HCT116 (cell line): ENCODE data around the gene RPLP2. TPM values are rescaled to one million over a fixed set of nuclear protein-coding genes. Genes with fewer than 3 reads are reported as not detected.

Experiments
- ATAC-seq: fragments of 200-7000 bp; cut with Tn5 transposase; 2 replicates; pipeline ENCODE4 v1.9.1; 2020; ENCODE audit warnings: mild to moderate bottlenecking, moderate library complexity
- BruUV-seq: library from RNA; stranded (reverse); fragments of 400-500 nt; replicated peaks from 2 replicates; lab custom pipeline; 2021; lab: Mats Ljungman, UMichigan
- CTCF ChIA-PET: fragments of 300-600 bp; sonication (Branson Sonifier 250); formaldehyde crosslinking; loops from one replicate; lab custom pipeline; 2021; ENCODE audit warnings: antibody characterized with exemption; lab: Charles Lee
- POLR2A ChIA-PET: fragments of 300-600, 350-600 bp; sonication (Branson Sonifier 250); formaldehyde crosslinking; loops from one replicate; lab custom pipeline; 2021; ENCODE audit warnings: antibody characterized with exemption; lab: Charles Lee
- RAD21 ChIA-PET, 2 experiments: fragments of 300-600 bp; sonication (Branson Sonifier 250); formaldehyde crosslinking; loops; one replicate each; lab custom pipeline; 2023; ENCODE audit warnings: low total read pairs in 2 of 2; ENCODE audit not compliant: uncharacterized antibody in 2 of 2, unreplicated experiment in 2 of 2, low non-redundant PET in 1 of 2; lab: Charles Lee
- DNase-seq: peaks from one replicate; pipeline ENCODE4 v3.0.0-alpha.2; 2010; ENCODE audit warnings: low read depth, low spot score
- H2AFZ ChIP-seq: fragments of 200-600 bp; shearing (Covaris generic), sonication (generic); 2 replicates; pipeline ENCODE4 v1.6.1; 2017; ENCODE audit warnings: low read depth, mixed run types, mixed read lengths, antibody characterized with exemption, low read length; ENCODE audit not compliant: poor library complexity, severe bottlenecking
- H3K27ac ChIP-seq: 2 replicates; pipeline ENCODE4 v1.5.1; 2012; ENCODE audit warnings: low read depth, low read length
- H3K27me3 ChIP-seq: fragments of 200-600 bp; sonication (generic); 2 replicates; pipeline ENCODE4 v1.6.1; 2016; ENCODE audit warnings: mixed run types, low read length, mixed read lengths; ENCODE audit not compliant: insufficient read depth
- H3K36me3 ChIP-seq, 2 experiments: fragments of 200-500 bp in 1 of 2; fragments of 200-600 bp in 1 of 2; sonication (Bioruptor generic) in 1 of 2; sonication (generic) in 1 of 2; 2 replicates each; pipeline versions ENCODE4 v1.5.1 to v1.6.1; 2014 to 2016; ENCODE audit warnings: low read length in 2 of 2, inconsistent platforms in 1 of 2, mixed read lengths in 1 of 2, mixed run types in 1 of 2; ENCODE audit not compliant: insufficient read depth in 2 of 2, control insufficient read depth in 1 of 2
- H3K4me1 ChIP-seq, 2 experiments: fragments of 200-600 bp in 1 of 2; sonication (generic) in 1 of 2; 2 replicates each; pipeline versions ENCODE4 v1.5.1 to v1.6.1; 2012 to 2017; ENCODE audit warnings: low read length in 2 of 2, inconsistent platforms in 1 of 2, mild to moderate bottlenecking in 1 of 2, mixed read lengths in 1 of 2, mixed run types in 1 of 2, moderate library complexity in 1 of 2; ENCODE audit not compliant: insufficient read depth in 2 of 2, control insufficient read depth in 1 of 2
- H3K4me2 ChIP-seq: fragments of 200-600 bp; sonication (generic); 2 replicates; pipeline ENCODE4 v1.6.1; 2017; ENCODE audit warnings: mixed run types, low read length, mixed read lengths
- H3K4me3 ChIP-seq, 2 experiments: fragments of 200-600 bp in 1 of 2; sonication (generic) in 1 of 2; replicated peaks in 1 of 2; 2 replicates each; pipeline ENCODE4 v1.5.1; 2011 to 2016; ENCODE audit warnings: low read length in 2 of 2, control low read depth in 1 of 2, low read depth in 1 of 2, mild to moderate bottlenecking in 1 of 2, mixed read lengths in 1 of 2, mixed run types in 1 of 2
- H3K79me2 ChIP-seq: fragments of 200-600 bp; sonication (generic); 2 replicates; pipeline ENCODE4 v1.6.1; 2017; ENCODE audit warnings: mild to moderate bottlenecking, mixed run types, low read length, moderate library complexity, mixed read lengths; ENCODE audit not compliant: insufficient read depth
- H3K9ac ChIP-seq: fragments of 200-600 bp; sonication (generic); 2 replicates; pipeline ENCODE4 v1.6.1; 2016; ENCODE audit warnings: low read length, mixed read lengths
- H3K9me2 ChIP-seq: fragments of 200-600 bp; sonication (generic), shearing (Covaris generic); 2 replicates; pipeline ENCODE4 v1.6.1; 2017; ENCODE audit warnings: mixed run types, mild to moderate bottlenecking, moderate library complexity; ENCODE audit not compliant: insufficient read depth
- H3K9me3 ChIP-seq, 2 experiments: fragments of 200-500 bp in 1 of 2; fragments of 200-600 bp in 1 of 2; sonication (Bioruptor generic) in 1 of 2; sonication (generic) in 1 of 2; 2 replicates each; pipeline ENCODE4 v1.6.1; 2014 to 2017; ENCODE audit warnings: low read length in 2 of 2, mixed read lengths in 2 of 2, inconsistent platforms in 1 of 2, low read depth in 1 of 2, mild to moderate bottlenecking in 1 of 2, mixed run types in 1 of 2, moderate library complexity in 1 of 2; ENCODE audit not compliant: control insufficient read depth in 1 of 2, insufficient read depth in 1 of 2
- H4K20me1 ChIP-seq: fragments of 200-600 bp; sonication (generic), shearing (Covaris generic); 2 replicates; pipeline ENCODE4 v1.6.1; 2017; ENCODE audit warnings: mixed run types, mild to moderate bottlenecking, moderate library complexity; ENCODE audit not compliant: insufficient read depth
- CBX3 ChIP-seq: IDR thresholded peaks from 2 replicates; pipeline ENCODE4 v1.6.1; 2012; ENCODE audit warnings: low read depth
- CEBPB ChIP-seq: IDR thresholded peaks from 2 replicates; pipeline ENCODE4 v1.6.1; 2012; ENCODE audit warnings: low read depth
- ELF1 ChIP-seq: IDR thresholded peaks from 2 replicates; pipeline ENCODE4 v1.6.1; 2012; ENCODE audit warnings: low read depth, borderline replicate concordance
- EZH2phosphoT487 ChIP-seq: fragments of 200-600 bp; IDR thresholded peaks from 2 replicates; pipeline ENCODE4 v1.6.1; 2018; ENCODE audit warnings: antibody characterized with exemption, borderline replicate concordance
- FOSL1 ChIP-seq: IDR thresholded peaks from 2 replicates; pipeline ENCODE4 v1.6.1; 2012; ENCODE audit warnings: low read depth
- JUND ChIP-seq: IDR thresholded peaks from 2 replicates; pipeline ENCODE4 v1.6.1; 2012
- POLR2A ChIP-seq: IDR thresholded peaks from 2 replicates; pipeline ENCODE4 v1.7.0; 2011; ENCODE audit warnings: borderline replicate concordance; ENCODE audit not compliant: insufficient read depth, insufficient read length; ENCODE audit errors: extremely low read depth
- POLR2AphosphoS5 ChIP-seq: IDR thresholded peaks from 2 replicates; pipeline ENCODE4 v1.6.1; 2011; ENCODE audit warnings: mild to moderate bottlenecking, low read depth, low read length, moderate library complexity
- RAD21 ChIP-seq: IDR thresholded peaks from 2 replicates; pipeline ENCODE4 v1.6.1; 2012; ENCODE audit warnings: low read depth, mild to moderate bottlenecking
- SP1 ChIP-seq: IDR thresholded peaks from 2 replicates; pipeline ENCODE4 v1.6.1; 2012; ENCODE audit warnings: low read depth
- TCF7L2 ChIP-seq: IDR thresholded peaks from 2 replicates; pipeline ENCODE4 v1.7.0; 2011; ENCODE audit warnings: borderline replicate concordance, inconsistent platforms; ENCODE audit not compliant: insufficient read depth, insufficient read length; ENCODE audit errors: extremely low read depth
- ZBTB33 ChIP-seq: IDR thresholded peaks from 2 replicates; pipeline ENCODE4 v1.6.1; 2011; ENCODE audit warnings: mild to moderate bottlenecking, low read length, moderate library complexity; ENCODE audit not compliant: insufficient replicate concordance; ENCODE audit errors: extremely low read depth
- ZFX ChIP-seq: fragments of 450-650 bp; IDR thresholded peaks from 2 replicates; pipeline ENCODE4 v1.6.1; 2017
- intact Hi-C: fragments of 100-400 bp; cut with micrococcal nuclease; formaldehyde crosslinking; loops from 2 replicates; pipeline ENCODE4 v1.10.0; 2022
- total RNA-seq: library from RNA; stranded (reverse); gene quantifications from one replicate; pipeline ENCODE4 v1.2.1, GENCODE V29; 2021; ENCODE audit not compliant: unreplicated experiment

RPLP2 gene
- total RNA-seq, 1 experiment from 2014 or later = 3,615 TPM

DNA sequence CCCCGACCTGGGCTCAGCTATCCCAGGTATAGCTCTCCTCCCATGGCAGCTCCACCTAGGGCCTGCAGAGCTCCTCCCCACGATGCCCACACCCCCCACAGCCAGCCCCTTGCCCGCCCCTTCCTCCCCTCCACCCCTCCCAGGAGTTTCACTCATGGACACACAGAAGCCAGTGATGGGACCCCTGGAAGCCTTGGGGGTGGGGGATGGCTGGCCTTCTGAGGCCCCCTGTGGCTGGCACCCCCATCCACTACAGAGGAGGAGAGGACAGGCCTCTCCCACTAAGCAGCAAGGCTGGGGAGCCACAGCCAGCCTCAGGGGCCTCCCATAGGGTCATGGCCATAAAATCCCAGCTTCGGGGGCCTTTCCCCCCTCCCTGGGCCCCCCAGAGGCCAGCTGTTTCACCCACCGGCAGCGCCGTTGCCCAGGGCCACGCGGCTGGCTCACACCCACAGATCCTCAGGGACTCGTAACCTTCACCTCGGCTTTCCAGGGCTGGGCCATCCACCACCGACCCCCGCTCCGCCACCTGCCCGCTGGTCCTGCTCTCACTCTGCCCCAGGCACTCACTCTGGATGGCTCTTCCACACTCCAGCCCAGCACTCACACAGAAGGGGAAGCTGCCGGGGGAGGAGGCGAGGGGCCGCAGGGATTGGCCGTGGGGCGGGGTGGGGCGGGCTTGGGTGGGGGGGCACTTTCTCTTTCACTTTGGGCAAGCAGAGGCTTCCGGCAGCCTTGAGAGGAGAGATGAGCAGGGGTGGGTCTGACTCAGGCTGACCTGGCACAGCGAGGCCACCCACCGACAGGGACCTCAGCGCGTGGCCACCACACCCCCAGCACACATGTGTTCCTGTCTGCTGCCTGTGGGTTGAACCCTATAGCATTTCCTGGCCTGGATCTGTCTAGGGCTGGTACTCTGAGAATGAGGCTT is 13.9 kb upstream of the RPLP2 start:
- no peaks in the 10 kb centered on the region for H3K27me3 ChIP-seq
- ATAC-seq (peak; percentile 34), DNase-seq (no peak)
- peaks cover 29% of the 10 kb centered on the region for H3K79me2 ChIP-seq
- H3K4me2 ChIP-seq = peak overlapping the region; percentile 97
- no peaks in the 10 kb centered on the region for H4K20me1 ChIP-seq
- H3K27ac ChIP-seq = peak overlapping the region; percentile 91
- no TSS peak for BruUV-seq
- POLR2A ChIA-PET = interaction anchor here (0.5 to 2.9 kb wide), 8 partner anchors 10 to 183 kb away, joined by 3 to 25 read pairs (median 6); partner anchors contain the start of gene RPLP2
- RAD21 ChIA-PET = no interaction called here
- H3K9ac ChIP-seq = peak overlapping the region; percentile 94
- H2AFZ ChIP-seq = no peak overlapping the region
- no peaks in the 10 kb centered on the region for H3K9me3 ChIP-seq
- no peaks in the 10 kb centered on the region for H3K9me2 ChIP-seq
- H3K36me3 ChIP-seq = peaks cover 0 to 4% of the 10 kb centered on the region in 2 experiments; a peak in 1 of 4 replicates
- peaks cover 17 to 46% of the 10 kb centered on the region in 2 experiments for H3K4me1 ChIP-seq
- intact Hi-C loops = loop anchor here (1.0 kb wide), 1 partner anchor 13 kb away; the partner anchor contains the start of gene RPLP2
- H3K4me3 ChIP-seq = peak overlapping the region; percentile 86 to 92
- CTCF ChIA-PET = interaction anchor here (0.6 to 1.7 kb wide), 4 partner anchors 12 to 156 kb away, joined by 3 to 6 read pairs (median 4); no protein-coding TSS in a partner anchor
- TF ChIP-seq POLR2A (peak; percentile 23), CBX3 (no peak)

DNA sequence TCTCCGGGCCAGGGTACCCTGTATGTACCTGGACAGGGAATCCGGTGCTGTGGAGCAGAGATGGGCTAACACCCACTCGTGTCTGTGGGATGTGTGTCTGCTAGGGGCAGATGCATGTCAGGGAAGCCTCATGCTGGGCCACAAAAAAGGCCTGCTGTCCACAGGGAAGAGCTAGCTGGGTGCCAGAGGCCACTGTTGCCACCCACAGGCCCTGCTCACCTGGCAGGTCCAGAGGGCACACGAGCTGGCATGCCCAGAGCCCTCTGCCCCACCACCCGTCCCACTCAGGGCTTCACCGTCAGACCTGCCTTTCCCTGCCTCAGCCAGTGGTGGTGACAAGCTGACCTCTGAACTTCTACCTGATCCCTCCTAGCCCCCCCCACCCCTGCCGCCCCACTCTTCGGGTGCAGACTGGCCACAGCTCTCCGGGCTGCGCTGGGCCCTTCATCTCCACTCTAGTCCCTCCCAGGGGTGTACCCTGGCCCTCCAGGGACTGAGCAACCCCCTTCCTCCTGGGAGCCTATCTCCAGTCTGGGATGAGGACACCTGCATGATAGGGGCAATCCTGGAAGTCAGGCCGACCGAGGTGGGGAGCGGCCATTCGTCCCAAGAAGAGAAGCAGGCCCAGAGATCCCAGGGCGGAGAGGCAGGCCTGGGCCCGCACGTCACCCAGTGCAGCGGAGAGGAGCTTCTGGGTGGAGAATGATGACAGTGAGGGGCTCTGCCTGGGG is 13.0 kb upstream of the RPLP2 start:
- intact Hi-C loops = loop anchor here (1.0 kb wide), 1 partner anchor 13 kb away; the partner anchor contains the start of gene RPLP2
- peaks cover 29% of the 10 kb centered on the region for H3K79me2 ChIP-seq
- no peak overlapping the region for H2AFZ ChIP-seq
- peak overlapping the region; percentile 97 for H3K4me2 ChIP-seq
- no TSS peak for BruUV-seq
- ATAC-seq (no peak; the same call in 1 of the 2 replicates), DNase-seq (no peak)
- H3K9me3 ChIP-seq = no peaks in the 10 kb centered on the region
- ChIA-PET POLR2A (interaction anchor here (0.5 to 2.9 kb wide), 5 partner anchors 11 to 183 kb away, joined by 3 to 25 read pairs (median 7); partner anchors contain the start of gene RPLP2), RAD21 (no interaction called here), CTCF (interaction anchor here (1.7 kb wide), 1 partner anchor 13 kb away, joined by 6 read pairs; no protein-coding TSS in a partner anchor)
- peaks cover 16 to 42% of the 10 kb centered on the region in 2 experiments for H3K4me1 ChIP-seq
- peak overlapping the region; percentile 86 to 92 for H3K4me3 ChIP-seq
- H3K36me3 ChIP-seq = peaks cover 0 to 8% of the 10 kb centered on the region in 2 experiments; a peak in 1 of 4 replicates
- peak overlapping the region; percentile 91 for H3K27ac ChIP-seq
- no peaks in the 10 kb centered on the region for H3K9me2 ChIP-seq
- H3K9ac ChIP-seq = peak overlapping the region; percentile 94
- no peaks in the 10 kb centered on the region for H4K20me1 ChIP-seq
- H3K27me3 ChIP-seq = no peaks in the 10 kb centered on the region
- no peak for TF ChIP-seq ZBTB33
- TF ChIP-seq RAD21 = no peak
- TF ChIP-seq POLR2AphosphoS5 = no peak
- no peak for TF ChIP-seq SP1
- no peak for TF ChIP-seq CBX3
- TF ChIP-seq ZFX = no peak
- no peak for TF ChIP-seq FOSL1
- no peak for TF ChIP-seq CEBPB
- TF ChIP-seq ELF1 = no peak
- no peak for TF ChIP-seq TCF7L2
- TF ChIP-seq EZH2phosphoT487 = no peak
- TF ChIP-seq JUND = no peak
